ENCODE measurements around the gene TLE5.

DNA sequence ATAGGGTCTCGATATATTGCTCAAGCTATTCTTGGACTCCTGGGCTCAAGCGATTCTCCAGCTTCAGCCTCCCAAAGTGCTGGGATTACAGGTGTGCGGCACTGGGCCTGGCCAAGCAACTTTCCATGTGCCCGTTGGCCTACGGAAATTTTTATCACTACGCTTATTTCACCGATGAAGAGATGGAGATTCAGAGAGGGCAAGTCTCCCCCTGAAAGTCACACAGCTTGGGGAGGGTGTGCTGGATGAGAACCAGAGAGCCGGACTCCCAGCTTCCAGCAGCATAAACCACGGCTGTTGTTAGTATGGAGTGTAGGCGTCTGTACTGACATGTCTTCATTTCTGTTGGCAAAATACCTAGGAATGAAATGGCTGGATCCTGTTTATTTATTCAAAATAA is 20.0 kb upstream of the TLE5 start:
- no peak for TF ChIP-seq EZH2 (IDR thresholded peaks at IDR 0.05; ENCODE audit: low read depth, unreplicated experiment)
- TF ChIP-seq POLR2AphosphoS5 (IDR thresholded peaks at IDR 0.05; ENCODE audit: low read depth), result no peak

Data from GM23338 (cell line).